HEK293 (cell line): ENCODE measurements around the gene GDPD5.

Experiments used
- ELK4 ChIP-seq: IDR thresholded peaks from 2 replicates; pipeline ENCODE4 v1.6.1; 2011; ENCODE audit warnings: mild to moderate bottlenecking, low read depth, low read length, borderline replicate concordance
- GFI1B ChIP-seq: fragments of 450-650 bp; formaldehyde crosslinking; IDR thresholded peaks from 2 replicates; pipeline ENCODE4 v1.5.1; 2016; ENCODE audit warnings: missing biosample characterization, missing genetic modification characterization
- GLIS2 ChIP-seq: fragments of 450-650 bp; formaldehyde crosslinking; IDR thresholded peaks from 2 replicates; pipeline ENCODE4 v1.5.1; 2016; ENCODE audit warnings: missing biosample characterization, missing genetic modification characterization
- KLF8 ChIP-seq: fragments of 450-650 bp; formaldehyde crosslinking; IDR thresholded peaks from 2 replicates; pipeline ENCODE4 v1.5.1; 2016; ENCODE audit warnings: missing biosample characterization, missing genetic modification characterization
- PBX3 ChIP-seq: sonication (generic); formaldehyde crosslinking; IDR thresholded peaks from 2 replicates; pipeline ENCODE4 v1.8.1; 2022; ENCODE audit warnings: mild to moderate bottlenecking, moderate library complexity, missing genetic modification reagents
- SP7 ChIP-seq: fragments of 450-650 bp; formaldehyde crosslinking; IDR thresholded peaks from 2 replicates; pipeline ENCODE4 v1.5.1; 2016; ENCODE audit warnings: missing biosample characterization, missing genetic modification characterization
- WT1 ChIP-seq: fragments of 450-650 bp; formaldehyde crosslinking; IDR thresholded peaks from 2 replicates; pipeline ENCODE4 v1.5.1; 2016; ENCODE audit warnings: missing biosample characterization, missing genetic modification characterization
- ZBTB17 ChIP-seq: fragments of 450-650 bp; formaldehyde crosslinking; IDR thresholded peaks from 2 replicates; pipeline ENCODE4 v1.5.1; 2016; ENCODE audit warnings: missing biosample characterization, missing genetic modification characterization
- ZBTB20 ChIP-seq: fragments of 450-650 bp; formaldehyde crosslinking; IDR thresholded peaks from 2 replicates; pipeline ENCODE4 v1.5.1; 2016; ENCODE audit warnings: missing biosample characterization, missing genetic modification characterization
- ZBTB48 ChIP-seq: fragments of 450-650 bp; formaldehyde crosslinking; IDR thresholded peaks from 2 replicates; pipeline ENCODE4 v1.5.1; 2016; ENCODE audit warnings: missing biosample characterization, missing genetic modification characterization
- ZIC2 ChIP-seq: fragments of 450-650 bp; formaldehyde crosslinking; IDR thresholded peaks from 2 replicates; pipeline ENCODE4 v1.5.1; 2016; ENCODE audit warnings: missing biosample characterization, missing genetic modification characterization
- ZNF169 ChIP-seq: fragments of 450-650 bp; formaldehyde crosslinking; IDR thresholded peaks from 2 replicates; pipeline ENCODE4 v1.5.1; 2016; ENCODE audit warnings: missing biosample characterization, missing genetic modification characterization
- ZNF223 ChIP-seq: fragments of 450-650 bp; formaldehyde crosslinking; IDR thresholded peaks from 2 replicates; pipeline ENCODE4 v1.5.1; 2016; ENCODE audit warnings: missing biosample characterization, missing genetic modification characterization
- ZNF24 ChIP-seq: fragments of 450-650 bp; formaldehyde crosslinking; IDR thresholded peaks from 2 replicates; pipeline ENCODE4 v1.5.1; 2016; ENCODE audit warnings: missing biosample characterization, missing genetic modification characterization
- ZNF362 ChIP-seq: fragments of 450-650 bp; formaldehyde crosslinking; IDR thresholded peaks from 2 replicates; pipeline ENCODE4 v1.5.1; 2016; ENCODE audit warnings: missing biosample characterization, missing genetic modification characterization
- ZNF394 ChIP-seq: fragments of 450-650 bp; formaldehyde crosslinking; IDR thresholded peaks from 2 replicates; pipeline ENCODE4 v1.5.1; 2016; ENCODE audit warnings: missing biosample characterization, missing genetic modification characterization, mild to moderate bottlenecking, moderate library complexity, borderline replicate concordance
- ZNF473 ChIP-seq: fragments of 450-650 bp; formaldehyde crosslinking; IDR thresholded peaks from 2 replicates; pipeline ENCODE4 v1.5.1; 2017; ENCODE audit warnings: missing biosample characterization, missing genetic modification characterization
- ZNF580 ChIP-seq: fragments of 450-650 bp; formaldehyde crosslinking; IDR thresholded peaks from 2 replicates; pipeline ENCODE4 v1.5.1; 2016; ENCODE audit warnings: missing biosample characterization, missing genetic modification characterization
- ZNF600 ChIP-seq: fragments of 450-650 bp; formaldehyde crosslinking; IDR thresholded peaks from 2 replicates; pipeline ENCODE4 v1.5.1; 2016; ENCODE audit warnings: missing biosample characterization, missing genetic modification characterization
- ZNF768 ChIP-seq: fragments of 450-650 bp; formaldehyde crosslinking; IDR thresholded peaks from 2 replicates; pipeline ENCODE4 v1.5.1; 2018; ENCODE audit warnings: missing biosample characterization, mild to moderate bottlenecking, missing genetic modification characterization
- TF ChIP-seq, protein P1 (sequence below): fragments of 450-650 bp; formaldehyde crosslinking; IDR thresholded peaks from 2 replicates; pipeline ENCODE4 v1.5.1; 2016; ENCODE audit warnings: missing biosample characterization, missing genetic modification characterization
- TF ChIP-seq, protein P2 (sequence below): fragments of 450-650 bp; formaldehyde crosslinking; IDR thresholded peaks from 2 replicates; pipeline ENCODE4 v1.5.1; 2016; ENCODE audit warnings: missing biosample characterization, missing genetic modification characterization
- TF ChIP-seq, protein P3 (sequence below): fragments of 450-650 bp; formaldehyde crosslinking; IDR thresholded peaks from 2 replicates; pipeline ENCODE4 v1.5.1; 2016; ENCODE audit warnings: missing biosample characterization, missing genetic modification characterization
- TF ChIP-seq, protein P4 (sequence below): fragments of 450-650 bp; formaldehyde crosslinking; IDR thresholded peaks from 2 replicates; pipeline ENCODE4 v1.5.1; 2016; ENCODE audit warnings: missing biosample characterization, missing genetic modification characterization
- TF ChIP-seq, protein P5 (sequence below): fragments of 450-650 bp; formaldehyde crosslinking; IDR thresholded peaks from 2 replicates; pipeline ENCODE4 v1.5.1; 2016; ENCODE audit warnings: missing biosample characterization, missing genetic modification characterization

The GDPD5 gene

DNA sequence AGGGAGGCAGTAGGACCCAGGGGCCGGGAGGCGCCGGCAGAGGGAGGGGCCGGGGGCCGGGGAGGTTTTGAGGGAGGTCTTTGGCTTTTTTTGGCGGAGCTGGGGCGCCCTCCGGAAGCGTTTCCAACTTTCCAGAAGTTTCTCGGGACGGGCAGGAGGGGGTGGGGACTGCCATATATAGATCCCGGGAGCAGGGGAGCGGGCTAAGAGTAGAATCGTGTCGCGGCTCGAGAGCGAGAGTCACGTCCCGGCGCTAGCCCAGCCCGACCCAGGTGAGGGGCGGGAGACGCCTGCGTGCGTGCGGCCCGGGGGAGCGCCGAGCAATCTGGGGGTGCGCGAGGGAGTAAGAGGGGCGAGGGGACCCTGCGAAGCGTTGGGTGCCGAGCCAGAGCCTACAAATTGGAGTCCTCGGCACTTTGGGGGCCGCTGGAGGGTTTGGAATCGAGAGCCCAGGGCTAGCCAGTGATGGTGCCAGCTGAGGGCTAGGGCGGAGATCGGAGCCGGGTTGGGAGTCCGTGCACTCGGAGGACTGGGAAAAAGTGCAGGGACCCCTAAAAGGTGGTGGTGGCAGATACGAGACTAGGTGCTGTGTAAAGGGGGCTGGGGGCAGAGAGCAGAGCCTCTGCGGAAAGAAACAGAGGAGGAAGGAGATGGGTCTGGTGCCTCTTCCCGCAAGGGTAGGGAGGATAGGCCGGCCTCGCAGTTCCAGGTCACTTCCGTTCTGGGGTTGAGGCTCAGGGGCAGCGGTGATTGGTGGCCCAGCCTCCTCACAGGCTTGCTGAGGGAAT, 36.5 kb upstream of the GDPD5 start, which contains the start of gene SERPINH1 (continued):
- TF ChIP-seq, protein P1, sequence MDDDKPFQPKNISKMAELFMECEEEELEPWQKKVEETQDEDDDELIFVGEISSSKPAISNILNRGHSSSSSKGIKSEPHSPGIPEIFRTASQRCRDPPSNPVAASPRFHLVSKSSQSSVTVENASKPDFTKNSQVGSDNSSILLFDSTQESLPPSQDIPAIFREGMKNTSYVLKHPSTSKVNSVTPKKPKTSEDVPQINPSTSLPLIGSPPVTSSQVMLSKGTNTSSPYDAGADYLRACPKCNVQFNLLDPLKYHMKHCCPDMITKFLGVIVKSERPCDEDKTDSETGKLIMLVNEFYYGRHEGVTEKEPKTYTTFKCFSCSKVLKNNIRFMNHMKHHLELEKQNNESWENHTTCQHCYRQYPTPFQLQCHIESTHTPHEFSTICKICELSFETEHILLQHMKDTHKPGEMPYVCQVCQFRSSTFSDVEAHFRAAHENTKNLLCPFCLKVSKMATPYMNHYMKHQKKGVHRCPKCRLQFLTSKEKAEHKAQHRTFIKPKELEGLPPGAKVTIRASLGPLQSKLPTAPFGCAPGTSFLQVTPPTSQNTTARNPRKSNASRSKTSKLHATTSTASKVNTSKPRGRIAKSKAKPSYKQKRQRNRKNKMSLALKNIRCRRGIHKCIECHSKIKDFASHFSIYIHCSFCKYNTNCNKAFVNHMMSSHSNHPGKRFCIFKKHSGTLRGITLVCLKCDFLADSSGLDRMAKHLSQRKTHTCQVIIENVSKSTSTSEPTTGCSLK: no peak
- no peak for TF ChIP-seq GFI1B (tag by site-specific recombination)
- TF ChIP-seq ZNF362 (tag by site-specific recombination): no peak
- TF ChIP-seq ZBTB20: peak; percentile 52; the same call in 1 of the 2 replicates
- TF ChIP-seq ZNF169 (tag by site-specific recombination): no peak
- TF ChIP-seq ZBTB48 (tag by site-specific recombination): no peak; the same call in 1 of the 2 replicates
- peak; percentile 68; the same call in 1 of the 2 replicates for TF ChIP-seq KLF8 (tag by site-specific recombination)
- TF ChIP-seq GLIS2: peak; percentile 74; the same call in 1 of the 2 replicates
- TF ChIP-seq WT1 (tag by site-specific recombination): 0 out of 2 replicates have a peak, but pooled peaks have one; percentile 39
- peak; percentile 83 for TF ChIP-seq ZBTB17
- TF ChIP-seq ZNF223 (tag by site-specific recombination): no peak
- no peak for TF ChIP-seq ZNF768
- TF ChIP-seq ELK4: no peak
- peak; percentile 81 for TF ChIP-seq ZNF600 (tag by site-specific recombination)
- 0 out of 2 replicates have a peak, but pooled peaks have one; percentile 17 for TF ChIP-seq ZNF394 (tag by site-specific recombination)
- TF ChIP-seq SP7 (tag by site-specific recombination): 0 out of 2 replicates have a peak, but pooled peaks have one; percentile 36
- no peak for TF ChIP-seq ZNF473
- TF ChIP-seq, protein P2, sequence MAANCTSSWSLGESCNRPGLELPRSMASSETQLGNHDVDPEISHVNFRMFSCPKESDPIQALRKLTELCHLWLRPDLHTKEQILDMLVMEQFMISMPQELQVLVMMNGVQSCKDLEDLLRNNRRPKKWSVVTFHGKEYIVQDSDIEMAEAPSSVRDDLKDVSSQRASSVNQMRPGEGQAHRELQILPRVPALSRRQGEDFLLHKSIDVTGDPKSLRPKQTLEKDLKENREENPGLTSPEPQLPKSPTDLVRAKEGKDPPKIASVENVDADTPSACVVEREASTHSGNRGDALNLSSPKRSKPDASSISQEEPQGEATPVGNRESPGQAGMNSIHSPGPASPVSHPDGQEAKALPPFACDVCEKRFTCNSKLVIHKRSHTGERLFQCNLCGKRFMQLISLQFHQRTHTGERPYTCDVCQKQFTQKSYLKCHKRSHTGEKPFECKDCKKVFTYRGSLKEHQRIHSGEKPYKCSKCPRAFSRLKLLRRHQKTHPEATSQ (tag by site-specific recombination): 0 out of 2 replicates have a peak, but pooled peaks have one; percentile 59
- 0 out of 2 replicates have a peak, but pooled peaks have one; percentile 3 for TF ChIP-seq ZIC2
- peak; percentile 93 for TF ChIP-seq ZNF580 (tag by site-specific recombination)
- TF ChIP-seq, protein P3, sequence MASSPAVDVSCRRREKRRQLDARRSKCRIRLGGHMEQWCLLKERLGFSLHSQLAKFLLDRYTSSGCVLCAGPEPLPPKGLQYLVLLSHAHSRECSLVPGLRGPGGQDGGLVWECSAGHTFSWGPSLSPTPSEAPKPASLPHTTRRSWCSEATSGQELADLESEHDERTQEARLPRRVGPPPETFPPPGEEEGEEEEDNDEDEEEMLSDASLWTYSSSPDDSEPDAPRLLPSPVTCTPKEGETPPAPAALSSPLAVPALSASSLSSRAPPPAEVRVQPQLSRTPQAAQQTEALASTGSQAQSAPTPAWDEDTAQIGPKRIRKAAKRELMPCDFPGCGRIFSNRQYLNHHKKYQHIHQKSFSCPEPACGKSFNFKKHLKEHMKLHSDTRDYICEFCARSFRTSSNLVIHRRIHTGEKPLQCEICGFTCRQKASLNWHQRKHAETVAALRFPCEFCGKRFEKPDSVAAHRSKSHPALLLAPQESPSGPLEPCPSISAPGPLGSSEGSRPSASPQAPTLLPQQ (tag by site-specific recombination): 0 out of 2 replicates have a peak, but pooled peaks have one; percentile 12
- TF ChIP-seq PBX3: 0 out of 2 replicates have a peak, but pooled peaks have one; percentile 36
- TF ChIP-seq, protein P4, sequence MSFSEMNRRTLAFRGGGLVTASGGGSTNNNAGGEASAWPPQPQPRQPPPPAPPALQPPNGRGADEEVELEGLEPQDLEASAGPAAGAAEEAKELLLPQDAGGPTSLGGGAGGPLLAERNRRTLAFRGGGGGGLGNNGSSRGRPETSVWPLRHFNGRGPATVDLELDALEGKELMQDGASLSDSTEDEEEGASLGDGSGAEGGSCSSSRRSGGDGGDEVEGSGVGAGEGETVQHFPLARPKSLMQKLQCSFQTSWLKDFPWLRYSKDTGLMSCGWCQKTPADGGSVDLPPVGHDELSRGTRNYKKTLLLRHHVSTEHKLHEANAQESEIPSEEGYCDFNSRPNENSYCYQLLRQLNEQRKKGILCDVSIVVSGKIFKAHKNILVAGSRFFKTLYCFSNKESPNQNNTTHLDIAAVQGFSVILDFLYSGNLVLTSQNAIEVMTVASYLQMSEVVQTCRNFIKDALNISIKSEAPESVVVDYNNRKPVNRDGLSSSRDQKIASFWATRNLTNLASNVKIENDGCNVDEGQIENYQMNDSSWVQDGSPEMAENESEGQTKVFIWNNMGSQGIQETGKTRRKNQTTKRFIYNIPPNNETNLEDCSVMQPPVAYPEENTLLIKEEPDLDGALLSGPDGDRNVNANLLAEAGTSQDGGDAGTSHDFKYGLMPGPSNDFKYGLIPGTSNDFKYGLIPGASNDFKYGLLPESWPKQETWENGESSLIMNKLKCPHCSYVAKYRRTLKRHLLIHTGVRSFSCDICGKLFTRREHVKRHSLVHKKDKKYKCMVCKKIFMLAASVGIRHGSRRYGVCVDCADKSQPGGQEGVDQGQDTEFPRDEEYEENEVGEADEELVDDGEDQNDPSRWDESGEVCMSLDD (tag by site-specific recombination): peak; percentile 36; the same call in 1 of the 2 replicates
- 0 out of 2 replicates have a peak, but pooled peaks have one; percentile 16 for TF ChIP-seq ZNF24 (tag by site-specific recombination)
- TF ChIP-seq, protein P5, sequence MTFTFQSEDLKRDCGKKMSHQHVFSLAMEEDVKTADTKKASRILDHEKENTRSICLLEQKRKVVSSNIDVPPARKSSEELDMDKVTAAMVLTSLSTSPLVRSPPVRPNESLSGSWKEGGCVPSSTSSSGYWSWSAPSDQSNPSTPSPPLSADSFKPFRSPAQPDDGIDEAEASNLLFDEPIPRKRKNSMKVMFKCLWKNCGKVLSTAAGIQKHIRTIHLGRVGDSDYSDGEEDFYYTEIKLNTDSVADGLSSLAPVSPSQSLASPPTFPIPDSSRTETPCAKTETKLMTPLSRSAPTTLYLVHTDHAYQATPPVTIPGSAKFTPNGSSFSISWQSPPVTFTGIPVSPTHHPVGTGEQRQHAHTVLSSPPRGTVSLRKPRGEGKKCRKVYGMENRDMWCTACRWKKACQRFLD (tag by site-specific recombination): no peak
